Kidney (tissue), 14 donors: Measurements from ENCODE around the gene LMAN2L. TPM values are rescaled to one million over a fixed set of nuclear protein-coding genes. Genes with fewer than 3 reads are reported as not detected.

Experiments
- DNase-seq, 5 donors: peaks; one replicate each; pipeline ENCODE4 v3.0.0-alpha.2; 2013 to 2020
- FAIRE-seq: peaks from 2 replicates; lab custom pipeline; 2012; peaks lifted over from hg19 to GRCh38; lab: Jason Lieb, UNC
- H3K27ac ChIP-seq, 2 donors: one replicate each; pipeline ENCODE4 v1.7.0; 2013; ENCODE audit warnings: low read depth in 2 of 2, low read length in 2 of 2, inconsistent platforms in 1 of 2
- H3K27me3 ChIP-seq: one replicate; pipeline ENCODE4 v1.7.1; 2013; ENCODE audit warnings: low read length, inconsistent platforms; ENCODE audit not compliant: control insufficient read depth, insufficient read depth
- H3K36me3 ChIP-seq, 3 donors: one replicate each; pipeline versions ENCODE4 v1.7.0 to v1.7.1; 2013; ENCODE audit warnings: low read length in 3 of 3, control low read depth in 1 of 3, inconsistent platforms in 1 of 3; ENCODE audit not compliant: insufficient read depth in 3 of 3, control insufficient read depth in 2 of 3
- H3K4me1 ChIP-seq, 3 donors: one replicate each; pipeline versions ENCODE4 v1.7.0 to v1.7.1; 2013; ENCODE audit warnings: low read length in 3 of 3, inconsistent platforms in 1 of 3, low read depth in 1 of 3; ENCODE audit not compliant: control insufficient read depth in 2 of 3, insufficient read depth in 2 of 3
- H3K4me3 ChIP-seq, 3 donors: one replicate each; pipeline versions ENCODE4 v1.7.0 to v1.8.1; 2013; ENCODE audit warnings: low read length in 3 of 3, control low read depth in 1 of 3, inconsistent platforms in 1 of 3
- H3K9ac ChIP-seq, 3 donors: one replicate each; pipeline versions ENCODE4 v1.7.0 to v1.7.1; 2013; ENCODE audit warnings: low read length in 3 of 3, control low read depth in 1 of 3, inconsistent platforms in 1 of 3
- H3K9me3 ChIP-seq, 3 donors: one replicate each; pipeline versions ENCODE4 v1.7.0 to v1.7.1; 2013; ENCODE audit warnings: low read length in 3 of 3, control low read depth in 1 of 3, inconsistent platforms in 1 of 3; ENCODE audit not compliant: control insufficient read depth in 2 of 3, insufficient read depth in 1 of 3
- intact Hi-C: fragments of 100-400 bp; cut with DNase I; formaldehyde crosslinking; loops from one replicate; pipeline ENCODE4 v1.11.1; 2022
- polyA plus RNA-seq: library from polyadenylated mRNA; stranded (reverse); fragments of 350-450 nt; fragmentation: Illumina TruSeq; extraction: RNeasy Lipid Tissue Mini Kit (QIAGEN cat#74804); gene quantifications from one replicate; pipeline ENCODE4 v1.2.3, GENCODE V29; 2014; ENCODE audit warnings: low read depth, low replicate concordance; ENCODE audit not compliant: insufficient read depth
- total RNA-seq: library from RNA; stranded (reverse); fragmentation: NEBNext Ultra II Directional; extraction: Animal tissue kit (Norgen Biotek cat#: 25700); gene quantifications from one replicate; pipeline ENCODE4 v1.2.1, GENCODE V29; 2021
- TF ChIP-seq, protein P1 (sequence below): IDR thresholded peaks from 3 replicates; pipeline ENCODE4 v1.5.1; 2012; ENCODE audit warnings: mild to moderate bottlenecking, moderate library complexity, borderline replicate concordance; ENCODE audit not compliant: insufficient read depth; ENCODE audit errors: extremely low read depth
- donor health status: control.
- donor health status: control.
- donor health status: control.
- donor health status: control.
- donor health status: control.
- donor health status: DM: yes; HTN: yes; CAD: no.
- donor health status: Normal renal cell carcinoma (clear cell type).

Gene LMAN2L
- total and polyA plus RNA-seq, 2 donors from 2014 or later, result 23.0 to 25.3 TPM

DNA sequence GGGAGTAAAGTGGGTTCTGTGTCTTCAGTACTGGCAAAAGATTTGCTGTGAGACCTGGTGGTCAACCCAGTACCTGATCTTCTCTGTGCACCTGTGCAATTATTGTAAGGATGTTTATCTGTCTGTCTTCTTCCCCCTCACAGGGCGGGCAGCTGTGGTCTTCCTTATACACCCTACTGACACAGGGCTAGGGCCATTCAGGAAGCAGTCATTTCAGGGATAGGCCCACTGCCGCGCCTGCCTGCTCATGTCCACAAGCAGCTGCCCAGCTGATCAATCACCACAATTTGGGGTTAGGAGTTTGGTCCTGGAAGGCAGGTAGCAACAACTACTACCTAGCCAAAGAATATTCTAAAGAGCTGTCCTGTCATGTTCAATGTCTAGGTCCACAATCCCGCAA, 19.7 kb upstream of the LMAN2L start:
- TF ChIP-seq, protein P1, sequence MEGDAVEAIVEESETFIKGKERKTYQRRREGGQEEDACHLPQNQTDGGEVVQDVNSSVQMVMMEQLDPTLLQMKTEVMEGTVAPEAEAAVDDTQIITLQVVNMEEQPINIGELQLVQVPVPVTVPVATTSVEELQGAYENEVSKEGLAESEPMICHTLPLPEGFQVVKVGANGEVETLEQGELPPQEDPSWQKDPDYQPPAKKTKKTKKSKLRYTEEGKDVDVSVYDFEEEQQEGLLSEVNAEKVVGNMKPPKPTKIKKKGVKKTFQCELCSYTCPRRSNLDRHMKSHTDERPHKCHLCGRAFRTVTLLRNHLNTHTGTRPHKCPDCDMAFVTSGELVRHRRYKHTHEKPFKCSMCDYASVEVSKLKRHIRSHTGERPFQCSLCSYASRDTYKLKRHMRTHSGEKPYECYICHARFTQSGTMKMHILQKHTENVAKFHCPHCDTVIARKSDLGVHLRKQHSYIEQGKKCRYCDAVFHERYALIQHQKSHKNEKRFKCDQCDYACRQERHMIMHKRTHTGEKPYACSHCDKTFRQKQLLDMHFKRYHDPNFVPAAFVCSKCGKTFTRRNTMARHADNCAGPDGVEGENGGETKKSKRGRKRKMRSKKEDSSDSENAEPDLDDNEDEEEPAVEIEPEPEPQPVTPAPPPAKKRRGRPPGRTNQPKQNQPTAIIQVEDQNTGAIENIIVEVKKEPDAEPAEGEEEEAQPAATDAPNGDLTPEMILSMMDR, result no peak

DNA sequence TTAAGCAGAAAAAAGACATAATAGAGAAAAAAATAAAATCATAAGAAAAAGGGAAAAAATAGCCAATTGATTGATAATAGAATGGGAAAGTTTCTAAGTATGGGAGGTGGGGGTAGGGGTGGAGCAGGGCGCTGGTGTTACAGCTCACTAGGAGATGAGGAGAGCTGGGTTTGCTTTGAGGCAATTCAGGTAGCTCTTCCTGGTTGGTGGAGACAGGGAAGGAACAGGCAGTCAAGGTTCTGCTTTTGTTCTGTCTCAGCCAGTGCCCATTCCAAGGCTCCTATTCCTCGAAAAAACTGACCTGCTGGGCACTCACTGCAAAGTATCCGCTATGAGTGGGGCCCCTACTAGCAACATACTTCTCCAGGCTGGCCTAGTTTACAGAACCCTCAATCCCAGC, 19.1 kb upstream of the LMAN2L start:
- Histone ChIP-seq H3K27me3 (no peaks in the 10 kb centered on the region), H3K4me1 (peaks cover 2 to 32% (median 9%) of the 10 kb centered on the region in 3 donors), H3K27ac (no peak overlapping the region), H3K9me3 (no peaks in the 10 kb centered on the region), H3K4me3 (no peak overlapping the region), H3K36me3 (no peaks in the 10 kb centered on the region), H3K9ac (no peak overlapping the region)
- DNase-seq, result no peak
- intact Hi-C loops, result no loop called here
- TF ChIP-seq, protein P1, result no peak
- FAIRE-seq, result no peak

More for the DNA sequence above, 19.7 kb upstream of the LMAN2L start:
- FAIRE-seq (no peak), DNase-seq (no peak)
- intact Hi-C loops, result no loop called here
- Histone ChIP-seq H3K27me3 (no peaks in the 10 kb centered on the region), H3K4me1 (peaks cover 2 to 34% (median 14%) of the 10 kb centered on the region in 3 donors), H3K36me3 (no peaks in the 10 kb centered on the region), H3K9me3 (no peaks in the 10 kb centered on the region), H3K4me3 (no peak overlapping the region), H3K9ac (no peak overlapping the region), H3K27ac (no peak overlapping the region)

GRCh38 chr2:96757477-96757860, 17.6 kb upstream of the LMAN2L start:
- H3K27ac ChIP-seq, result no peak overlapping the region
- DNase-seq (no peak), FAIRE-seq (no peak)
- H3K36me3 ChIP-seq, result no peaks in the 10 kb centered on the region
- H3K27me3 ChIP-seq, result no peaks in the 10 kb centered on the region
- H3K4me1 ChIP-seq, result peaks cover 2 to 19% (median 7%) of the 10 kb centered on the region in 3 donors
- no peaks in the 10 kb centered on the region for H3K9me3 ChIP-seq
- TF ChIP-seq, protein P1, result no peak
- no peak overlapping the region for H3K9ac ChIP-seq
- intact Hi-C loops, result no loop called here
- no peak overlapping the region for H3K4me3 ChIP-seq
